Regular cardiac myocyte (primary cell): ENCODE results near the gene ZWILCH. TPM values are rescaled to one million over a fixed set of nuclear protein-coding genes. Genes with fewer than 3 reads are reported as not detected.

Experiments
- total RNA-seq: library from RNA; depleted of rRNA; stranded (reverse); fragments of >200 nt; gene quantifications from 2 replicates; pipeline ENCODE4 v1.2.3, GENCODE V29; 2014

Gene ZWILCH
- total RNA-seq, result 14.4 and 57.3 TPM in 2 replicates

DNA sequence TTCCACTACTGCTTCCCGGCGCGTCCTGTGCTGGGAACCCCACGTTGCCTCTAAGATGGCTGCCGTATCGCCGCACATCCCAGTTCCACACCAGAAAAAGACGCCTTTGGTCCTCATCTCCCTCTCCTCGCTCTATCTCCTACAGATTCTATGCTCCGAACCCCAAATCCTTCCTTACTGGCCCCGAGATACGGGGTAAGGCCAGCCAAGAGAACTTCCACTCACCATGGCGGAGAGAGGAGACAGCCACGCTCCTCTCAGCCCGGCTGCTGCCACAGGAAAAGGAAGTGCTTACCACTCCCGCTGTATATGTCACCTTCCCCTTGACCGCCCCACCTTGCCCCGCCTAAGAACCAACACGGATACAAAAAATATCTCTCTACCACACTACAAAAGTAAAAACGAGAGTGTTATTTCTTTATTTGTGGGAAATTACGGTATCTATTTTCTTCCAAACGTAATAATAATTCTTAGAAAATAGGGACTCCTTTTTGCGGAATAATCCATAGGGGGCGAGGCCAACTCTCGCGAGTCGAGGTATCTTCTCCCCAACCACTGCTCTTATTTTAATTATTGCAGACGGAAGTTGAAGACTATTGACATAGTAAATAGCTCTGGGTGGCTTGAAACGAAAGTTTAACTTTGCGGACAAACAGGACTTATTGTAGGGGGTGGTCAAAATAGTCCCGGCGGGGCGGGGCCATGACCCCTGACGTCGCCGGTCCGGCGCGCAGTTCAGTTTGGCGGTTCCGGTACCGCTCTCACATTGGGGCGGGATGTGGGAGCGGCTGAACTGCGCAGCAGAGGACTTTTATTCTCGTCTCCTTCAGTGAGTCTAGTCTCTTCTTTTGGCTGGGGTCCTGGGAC lies at the start of gene ZWILCH, which contains the start of gene RPL4:
Gene ZWILCH (plus strand): TSS at position 764 of the 867 bp plus-strand sequence. CDS start 13 bp downstream, at position 777.
Gene RPL4 (minus strand): TSS at position 293 of the 867 bp plus-strand sequence. CDS start 65 bp downstream, at position 228.

DNA sequence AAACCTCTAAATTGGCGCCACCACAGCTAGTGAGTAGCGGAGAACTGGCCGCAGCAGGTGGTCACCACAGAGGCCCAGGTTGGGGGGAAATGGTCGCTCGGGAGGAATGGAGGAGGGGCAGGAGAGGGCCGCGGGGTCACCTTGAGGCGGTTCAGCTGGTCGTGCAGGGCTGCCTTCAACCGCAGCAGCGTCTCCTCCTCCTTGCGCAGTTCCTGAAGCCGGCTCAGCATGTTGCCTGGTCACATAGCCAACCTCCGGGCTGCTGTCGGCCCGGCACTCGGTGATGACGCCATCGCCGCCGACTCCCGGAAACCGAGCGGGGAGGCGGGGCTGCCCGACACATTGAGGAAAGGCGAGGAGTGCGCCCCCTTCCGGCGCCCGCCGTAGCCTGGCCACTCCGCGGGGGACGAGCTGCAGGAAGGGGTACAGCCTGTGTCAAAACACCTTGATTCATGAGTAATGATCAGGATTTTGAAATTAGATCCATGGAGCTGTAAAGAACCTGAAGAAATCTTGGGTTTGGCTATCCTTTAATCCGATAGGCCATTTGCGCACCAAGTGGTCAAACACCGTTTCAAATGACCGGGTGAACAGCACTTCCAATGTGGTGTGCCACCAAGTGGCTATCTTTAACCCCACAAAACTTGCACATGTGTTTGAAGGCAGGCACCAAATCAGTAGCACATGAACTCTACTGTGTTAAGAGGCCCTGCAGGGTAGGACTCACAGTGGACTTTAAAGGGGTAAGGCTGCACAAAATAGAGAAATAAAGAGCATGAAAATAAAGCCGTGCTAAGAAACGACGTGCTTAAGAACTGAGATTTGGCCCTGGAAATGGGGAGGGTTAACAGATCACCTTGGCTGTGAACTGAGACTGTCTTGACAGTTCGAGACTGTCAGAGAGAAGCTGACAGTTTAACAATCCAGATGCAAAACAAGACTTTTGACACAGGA lies 7.3 kb upstream of the ZWILCH start, which contains the start of gene SNAPC5:
Gene SNAPC5 (minus strand): TSS at position 261 of the 954 bp plus-strand sequence. CDS start 31 bp downstream, at position 230.

DNA sequence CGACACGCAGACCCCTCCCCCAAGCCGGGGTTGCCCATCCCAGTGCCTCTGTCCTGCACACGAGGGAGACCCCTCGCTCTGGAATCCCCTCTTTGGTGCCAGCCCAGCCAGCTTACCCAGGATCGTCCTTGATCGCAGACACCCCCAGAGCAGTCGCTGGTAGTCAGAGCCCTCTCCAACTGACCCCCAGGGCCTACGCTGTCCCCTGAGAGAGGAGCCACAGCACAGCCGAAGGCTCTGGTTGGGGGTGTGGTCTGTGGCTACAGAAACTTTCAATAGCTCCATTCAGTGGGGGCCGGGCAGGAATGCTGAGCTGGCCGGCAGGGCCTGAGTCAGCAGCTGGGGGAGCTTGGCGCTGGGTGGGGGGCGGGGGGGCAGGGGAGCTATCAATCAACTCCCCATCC lies 60.6 kb downstream of the ZWILCH start, which contains the start of gene LCTL:
Gene LCTL (minus strand): TSS at position 258 of the 404 bp plus-strand sequence. CDS start 633 bp downstream, outside the sequence.

Other genes with a start within 250 kb of the ZWILCH start
- 15.0 and 24.5 TPM in 2 replicates for gene DIS3L, start 211.8 kb upstream of the ZWILCH start, total RNA-seq
- 13.0 and 20.7 TPM in 2 replicates for gene TIPIN, start 148.6 kb upstream of the ZWILCH start, total RNA-seq
- gene MAP2K1, start 118.4 kb upstream of the ZWILCH start, total RNA-seq, result 61.4 and 88.2 TPM in 2 replicates
- gene SNAPC5, start 7.6 kb upstream of the ZWILCH start, total RNA-seq, result 25.5 and 28.5 TPM in 2 replicates
- 3,009 and 3,253 TPM in 2 replicates for gene RPL4, start 471 bp upstream of the ZWILCH start, total RNA-seq
- 4.8 and 10.9 TPM in 2 replicates for gene LCTL, start 60.7 kb downstream of the ZWILCH start, total RNA-seq
- 20.1 and 24.0 TPM in 2 replicates for gene SMAD6, start 196.9 kb downstream of the ZWILCH start, total RNA-seq